H1 (cell line): ENCODE measurements around the gene SIRT7. TPM values are rescaled to one million over a fixed set of nuclear protein-coding genes. Genes with fewer than 3 reads are reported as not detected.
A peak's percentile ranks its signal among the peaks of the same experiment; 100 is the strongest.

Source experiments
- CHD7 ChIP-seq: fragments of 300-600 bp; sonication (generic); IDR thresholded peaks from 2 replicates; pipeline ENCODE4 v1.7.1; 2012; ENCODE audit warnings: low read length, moderate library complexity, mild to moderate bottlenecking, inconsistent platforms; ENCODE audit not compliant: insufficient replicate concordance
- POLR2AphosphoS5 ChIP-seq: IDR thresholded peaks from 2 replicates; pipeline ENCODE4 v1.6.1; 2011; ENCODE audit warnings: low read depth, low read length
- SP1 ChIP-seq: IDR thresholded peaks from 2 replicates; pipeline ENCODE4 v1.6.1; 2011; ENCODE audit warnings: low read depth, low read length
- SP2 ChIP-seq: IDR thresholded peaks from 2 replicates; pipeline ENCODE4 v1.6.1; 2012; ENCODE audit warnings: mild to moderate bottlenecking, low read length, inconsistent platforms
- polyA plus RNA-seq, 7 experiments: library from polyadenylated mRNA; depleted of rRNA in 3 of 7; stranded (reverse) in 5 of 7; unstranded in 2 of 7; fragments of >200 nt in 5 of 7; fragments of 200-250 nt in 2 of 7; gene quantifications; 1 replicate in 5 of 7; 2 replicates in 1 of 7; 4 replicates in 1 of 7; pipeline versions ENCODE4 v1.2.1 to v1.2.3, GENCODE V29; 2011 to 2013; ENCODE audit warnings: missing spikeins in 2 of 7, mixed read lengths in 2 of 7
- total RNA-seq: library from RNA; stranded (reverse); fragmentation: NEBNext Ultra II Directional; extraction: Animal tissue kit (Norgen Biotek cat#: 25700); gene quantifications from 2 replicates; pipeline ENCODE4 v1.2.1, GENCODE V29; 2021

SIRT7 gene
- total and polyA plus RNA-seq, 2 of the 8 experiments (the other 6 are each of a cell fraction or from before 2014, with no cell fraction given): 5.8 to 16.6 TPM

- TF ChIP-seq CHD7 (no peak), POLR2AphosphoS5 (peak; percentile 77), SP2 (no peak), SP1 (no peak)
These were observed 49.8 kb downstream of the SIRT7 start (continued) for GRCh38 chr17:81867991-81868673.
